RWPE2 (cell line): ENCODE measurements around the gene AIMP1.

Experiments
- ATAC-seq: fragments of 200-7000 bp; cut with Tn5 transposase; 3 replicates; pipeline ENCODE4 v1.9.1; 2021; ENCODE audit warnings: low read depth
- DNase-seq: peaks from one replicate; pipeline ENCODE4 v3.0.0-alpha.2; 2020; ENCODE audit warnings: low spot score
- H3K27ac ChIP-seq: fragments of 450-650 bp; 2 replicates; pipeline ENCODE4 v1.5.1; 2017; ENCODE audit warnings: mild to moderate bottlenecking; ENCODE audit not compliant: poor library complexity, severe bottlenecking
- H3K27me3 ChIP-seq: fragments of 250-450 bp; sonication (Bioruptor Pico); 2 replicates; pipeline ENCODE4 v1.5.1; 2021; ENCODE audit warnings: mild to moderate bottlenecking, moderate library complexity; ENCODE audit not compliant: insufficient read depth, poor library complexity, severe bottlenecking
- H3K36me3 ChIP-seq: fragments of 250-450 bp; sonication (Bioruptor Pico); 2 replicates; pipeline ENCODE4 v1.5.1; 2020; ENCODE audit warnings: low read depth, mild to moderate bottlenecking, moderate library complexity
- H3K4me1 ChIP-seq: fragments of 250-450 bp; sonication (Bioruptor Pico); 2 replicates; pipeline ENCODE4 v1.5.1; 2021; ENCODE audit warnings: mild to moderate bottlenecking, moderate library complexity; ENCODE audit not compliant: insufficient read depth, poor library complexity, severe bottlenecking
- H3K4me3 ChIP-seq: fragments of 250-450 bp; sonication (Bioruptor Pico); 2 replicates; pipeline ENCODE4 v1.5.1; 2021; ENCODE audit warnings: mild to moderate bottlenecking, moderate library complexity; ENCODE audit not compliant: severe bottlenecking
- H3K9me3 ChIP-seq: fragments of 250-450 bp; sonication (Bioruptor Pico); 2 replicates; pipeline ENCODE4 v1.5.1; 2021; ENCODE audit warnings: mild to moderate bottlenecking, moderate library complexity; ENCODE audit not compliant: severe bottlenecking
- CTCF ChIP-seq: fragments of 450-650 bp; IDR thresholded peaks from one replicate; pipeline ENCODE4 v1.5.1; 2017; ENCODE audit warnings: mild to moderate bottlenecking, moderate library complexity; ENCODE audit not compliant: poor library complexity, severe bottlenecking

Gene AIMP1

GRCh38 chr4:106325800-106326199, 9.4 kb downstream of the AIMP1 start:
- Histone ChIP-seq H3K9me3 (no peaks in the 10 kb centered on the region), H3K4me3 (no peak overlapping the region), H3K36me3 (peaks cover 84% of the 10 kb centered on the region), H3K4me1 (peaks cover 7% of the 10 kb centered on the region), H3K27ac (no peak overlapping the region), H3K27me3 (no peaks in the 10 kb centered on the region)
- TF ChIP-seq CTCF = no peak
- ATAC-seq = peak; percentile 86
- DNase-seq = no peak

- DNase-seq = no peak
- Histone ChIP-seq H3K4me3 (no peak overlapping the region), H3K27ac (no peak overlapping the region), H3K27me3 (no peaks in the 10 kb centered on the region), H3K36me3 (peaks cover 98% of the 10 kb centered on the region), H3K4me1 (peaks cover 7% of the 10 kb centered on the region), H3K9me3 (no peaks in the 10 kb centered on the region)
- ATAC-seq = peak; percentile 74
- peak; percentile 84 for TF ChIP-seq CTCF
These were observed 12.8 kb downstream of the AIMP1 start for GRCh38 chr4:106329041-106329618.

- Histone ChIP-seq H3K4me3 (no peak overlapping the region), H3K9me3 (no peaks in the 10 kb centered on the region), H3K27me3 (no peaks in the 10 kb centered on the region), H3K36me3 (peaks cover 93% of the 10 kb centered on the region), H3K4me1 (no peaks in the 10 kb centered on the region), H3K27ac (no peak overlapping the region)
- DNase-seq = no peak
- ATAC-seq = no peak
- TF ChIP-seq CTCF = no peak
These were observed 16.8 kb downstream of the AIMP1 start for GRCh38 chr4:106333186-106333585.

- H3K9me3 ChIP-seq = no peaks in the 10 kb centered on the region
- ATAC-seq (no peak), DNase-seq (no peak)
- H3K4me3 ChIP-seq = no peak overlapping the region
- TF ChIP-seq CTCF = no peak
- H3K27ac ChIP-seq = no peak overlapping the region
- no peaks in the 10 kb centered on the region for H3K4me1 ChIP-seq
- no peaks in the 10 kb centered on the region for H3K27me3 ChIP-seq
- H3K36me3 ChIP-seq = peaks cover 93% of the 10 kb centered on the region
These were observed 18.6 kb downstream of the AIMP1 start for GRCh38 chr4:106334741-106335470.

- peaks cover 89% of the 10 kb centered on the region for H3K36me3 ChIP-seq
- TF ChIP-seq CTCF = no peak
- H3K27ac ChIP-seq = no peak overlapping the region
- no peak for DNase-seq
- ATAC-seq = no peak
- no peaks in the 10 kb centered on the region for H3K27me3 ChIP-seq
- H3K4me3 ChIP-seq = no peak overlapping the region
- no peaks in the 10 kb centered on the region for H3K4me1 ChIP-seq
- H3K9me3 ChIP-seq = no peaks in the 10 kb centered on the region
These were observed 20.3 kb downstream of the AIMP1 start for GRCh38 chr4:106336618-106337017.
